ENCODE data around the gene ACTR2. TPM values are rescaled to one million over a fixed set of nuclear protein-coding genes. Genes with fewer than 3 reads are reported as not detected.

Gene ACTR2
- polyA plus RNA-seq, 1 experiment = 57.9 TPM

DNA sequence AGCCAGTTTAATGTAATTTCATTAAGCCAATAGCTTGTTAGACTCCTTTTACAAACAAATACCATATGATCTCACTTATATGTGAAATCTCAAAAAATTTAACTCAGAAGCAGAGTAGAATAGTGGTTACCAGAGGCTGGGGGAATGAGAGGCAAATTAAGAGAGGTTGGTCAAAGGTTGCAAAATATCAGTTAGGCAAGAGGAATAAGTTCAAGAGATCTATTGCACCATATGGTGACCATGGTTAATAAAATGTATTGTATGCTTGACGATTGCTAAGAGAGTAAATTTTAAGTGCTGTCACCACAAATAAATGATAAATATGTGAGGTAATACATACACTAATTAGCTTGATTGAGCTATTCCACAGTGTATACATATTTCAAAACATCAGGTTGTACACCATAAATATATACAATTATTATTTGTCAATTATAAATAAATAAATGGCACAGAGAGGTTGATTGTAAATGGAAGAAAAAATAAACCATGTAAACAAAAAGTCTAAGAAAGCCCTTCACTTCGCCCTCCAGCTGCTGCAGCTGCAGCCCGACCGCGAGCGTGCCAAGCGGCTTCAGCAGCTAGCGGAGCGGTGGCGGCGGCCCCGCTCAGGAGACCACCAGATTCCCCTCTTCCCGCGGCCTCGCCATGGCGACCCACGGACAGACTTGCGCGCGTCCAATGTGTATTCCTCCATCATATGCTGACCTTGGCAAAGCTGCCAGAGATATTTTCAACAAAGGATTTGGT lies 23.0 kb upstream of the ACTR2 start:
- no peaks in the 10 kb centered on the region for H3K36me3 ChIP-seq (ENCODE audit: control insufficient read depth, insufficient read depth, low read length)
- ChIA-PET CTCF (no interaction called here), POLR2A (no interaction called here)
- TF ChIP-seq, protein P1, sequence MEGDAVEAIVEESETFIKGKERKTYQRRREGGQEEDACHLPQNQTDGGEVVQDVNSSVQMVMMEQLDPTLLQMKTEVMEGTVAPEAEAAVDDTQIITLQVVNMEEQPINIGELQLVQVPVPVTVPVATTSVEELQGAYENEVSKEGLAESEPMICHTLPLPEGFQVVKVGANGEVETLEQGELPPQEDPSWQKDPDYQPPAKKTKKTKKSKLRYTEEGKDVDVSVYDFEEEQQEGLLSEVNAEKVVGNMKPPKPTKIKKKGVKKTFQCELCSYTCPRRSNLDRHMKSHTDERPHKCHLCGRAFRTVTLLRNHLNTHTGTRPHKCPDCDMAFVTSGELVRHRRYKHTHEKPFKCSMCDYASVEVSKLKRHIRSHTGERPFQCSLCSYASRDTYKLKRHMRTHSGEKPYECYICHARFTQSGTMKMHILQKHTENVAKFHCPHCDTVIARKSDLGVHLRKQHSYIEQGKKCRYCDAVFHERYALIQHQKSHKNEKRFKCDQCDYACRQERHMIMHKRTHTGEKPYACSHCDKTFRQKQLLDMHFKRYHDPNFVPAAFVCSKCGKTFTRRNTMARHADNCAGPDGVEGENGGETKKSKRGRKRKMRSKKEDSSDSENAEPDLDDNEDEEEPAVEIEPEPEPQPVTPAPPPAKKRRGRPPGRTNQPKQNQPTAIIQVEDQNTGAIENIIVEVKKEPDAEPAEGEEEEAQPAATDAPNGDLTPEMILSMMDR (IDR thresholded peaks at IDR 0.05; ENCODE audit: insufficient read depth, low read depth, low read length) = no peak
- DNase-seq (ENCODE audit: low read depth) = no peak
- no peaks in the 10 kb centered on the region for H3K27me3 ChIP-seq (ENCODE audit: control insufficient read depth, insufficient read depth, low read length)
- peak overlapping the region; percentile 16; the same call in 1 of the 2 replicates for H3K4me3 ChIP-seq (ENCODE audit: low read depth, low read length)

DNA sequence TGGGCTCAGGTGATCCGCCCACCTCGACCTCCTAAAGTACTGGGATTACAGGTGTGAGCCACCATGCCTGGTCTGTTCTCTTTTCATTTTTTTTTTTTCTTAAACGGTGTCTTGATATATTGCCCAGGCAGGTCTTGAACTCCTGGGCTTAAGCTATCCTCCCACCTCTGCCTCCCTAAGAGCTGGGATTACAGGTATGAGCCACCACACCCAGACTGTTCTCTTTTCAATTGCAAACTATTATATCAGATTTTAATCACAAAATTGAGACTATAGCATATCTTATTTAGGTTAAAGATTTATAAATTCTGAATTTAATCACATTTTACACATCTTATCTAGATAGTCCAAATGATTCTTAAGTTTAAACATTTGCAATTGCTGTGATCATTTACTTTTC lies 15.5 kb upstream of the ACTR2 start:
- Histone ChIP-seq H3K27me3 (ENCODE audit: control insufficient read depth, insufficient read depth, low read length) (no peaks in the 10 kb centered on the region), H3K4me3 (ENCODE audit: low read depth, low read length) (no peak overlapping the region), H3K36me3 (ENCODE audit: control insufficient read depth, insufficient read depth, low read length) (no peaks in the 10 kb centered on the region)
- ChIA-PET POLR2A (interaction anchor here (0.7 kb wide), 1 partner anchor 325 kb away, joined by 4 read pairs; no protein-coding TSS in a partner anchor), CTCF (interaction anchor here (0.6 to 1.9 kb wide), 3 partner anchors 15 to 225 kb away, joined by 3 to 5 read pairs (median 4); partner anchors contain the start of gene ACTR2)
- no peak for DNase-seq (ENCODE audit: low read depth)
- TF ChIP-seq, protein P1 (IDR thresholded peaks at IDR 0.05; ENCODE audit: insufficient read depth, low read depth, low read length) = no peak

DNA sequence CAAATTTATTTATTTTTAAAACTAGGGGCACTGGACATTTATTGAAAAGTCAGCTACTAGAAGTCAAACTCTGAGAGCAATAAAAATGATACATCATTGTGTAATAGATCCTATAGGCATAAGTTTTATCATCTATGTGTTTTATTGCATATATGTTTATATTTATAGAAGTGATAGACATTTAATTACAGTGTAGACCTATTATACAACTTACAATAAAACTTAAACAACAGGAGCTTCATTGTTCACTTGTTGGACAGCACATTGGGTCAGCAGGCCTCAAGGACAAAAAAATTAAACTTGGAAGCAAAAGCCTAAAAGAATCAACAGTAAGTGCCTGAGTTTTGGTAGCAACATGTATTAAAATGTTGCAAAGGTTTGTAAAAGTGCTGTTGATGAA lies 15.0 kb upstream of the ACTR2 start:
- POLR2A ChIA-PET = interaction anchor here (0.6 to 0.7 kb wide), 2 partner anchors 78 to 324 kb away, joined by 4 read pairs; no protein-coding TSS in a partner anchor

DNA sequence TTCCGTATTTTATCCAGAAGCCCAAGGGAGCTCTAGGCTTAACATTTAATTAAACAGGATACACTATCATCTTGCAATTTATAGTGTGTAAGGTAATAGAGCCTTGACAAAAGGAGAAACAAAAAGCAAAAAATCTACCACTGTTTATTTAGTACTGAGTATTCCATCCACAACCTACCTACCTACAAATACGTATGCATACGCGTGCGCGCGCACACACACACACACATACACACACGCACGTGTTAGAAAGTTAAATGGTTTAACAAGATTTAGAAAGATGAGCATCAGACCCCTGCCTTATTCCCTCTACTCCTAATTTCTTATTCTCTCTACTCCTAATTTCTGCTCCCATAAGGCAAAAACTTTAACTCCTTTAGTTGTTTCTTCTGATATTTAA lies 14.6 kb upstream of the ACTR2 start:
- POLR2A ChIA-PET = interaction anchor here (0.6 kb wide), 1 partner anchor 78 kb away, joined by 4 read pairs; no protein-coding TSS in a partner anchor
- CTCF ChIA-PET = interaction anchor here (0.6 to 1.9 kb wide), 2 partner anchors 14 to 154 kb away, joined by 3 to 5 read pairs; partner anchors contain the start of gene ACTR2
- DNase-seq (ENCODE audit: low read depth) = no peak
- Histone ChIP-seq H3K4me3 (ENCODE audit: low read depth, low read length) (no peak overlapping the region), H3K27me3 (ENCODE audit: control insufficient read depth, insufficient read depth, low read length) (no peaks in the 10 kb centered on the region), H3K36me3 (ENCODE audit: control insufficient read depth, insufficient read depth, low read length) (no peaks in the 10 kb centered on the region)
- TF ChIP-seq, protein P1 (IDR thresholded peaks at IDR 0.05; ENCODE audit: insufficient read depth, low read depth, low read length) = no peak

More for the DNA sequence above, 15.0 kb upstream of the ACTR2 start:
- DNase-seq (ENCODE audit: low read depth) = no peak
- no peaks in the 10 kb centered on the region for H3K27me3 ChIP-seq (ENCODE audit: control insufficient read depth, insufficient read depth, low read length)
- CTCF ChIA-PET = interaction anchor here (0.6 to 1.9 kb wide), 3 partner anchors 15 to 225 kb away, joined by 3 to 5 read pairs (median 3); partner anchors contain the start of gene ACTR2
- TF ChIP-seq, protein P1 (IDR thresholded peaks at IDR 0.05; ENCODE audit: insufficient read depth, low read depth, low read length) = no peak
- H3K4me3 ChIP-seq (ENCODE audit: low read depth, low read length) = no peak overlapping the region
- no peaks in the 10 kb centered on the region for H3K36me3 ChIP-seq (ENCODE audit: control insufficient read depth, insufficient read depth, low read length)

DNA sequence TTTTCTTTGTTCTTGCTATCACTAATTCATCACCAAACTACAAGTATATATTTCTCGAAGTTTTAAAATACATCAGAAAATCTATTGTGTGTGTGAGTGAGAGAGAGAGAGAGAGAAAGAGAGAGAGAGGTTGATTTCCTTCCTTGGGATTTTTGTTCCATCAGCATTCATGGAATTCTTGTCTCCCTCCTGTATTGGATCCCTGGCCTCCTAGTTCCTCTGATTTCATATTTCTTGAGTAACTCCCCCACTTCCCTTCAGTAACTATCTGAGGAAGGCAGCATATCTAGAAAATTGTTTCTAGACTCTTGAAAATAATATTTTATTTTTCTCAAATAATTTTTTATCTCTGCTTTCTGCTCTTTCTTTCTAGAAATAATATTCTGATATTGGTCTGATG lies 13.3 kb upstream of the ACTR2 start:
- H3K4me3 ChIP-seq (ENCODE audit: low read depth, low read length) = no peak overlapping the region
- no peaks in the 10 kb centered on the region for H3K36me3 ChIP-seq (ENCODE audit: control insufficient read depth, insufficient read depth, low read length)
- ChIA-PET CTCF (interaction anchor here (0.9 kb wide), 1 partner anchor 60 kb away, joined by 3 read pairs; no protein-coding TSS in a partner anchor), POLR2A (no interaction called here)
- no peaks in the 10 kb centered on the region for H3K27me3 ChIP-seq (ENCODE audit: control insufficient read depth, insufficient read depth, low read length)
- DNase-seq (ENCODE audit: low read depth) = no peak
- TF ChIP-seq, protein P1 (IDR thresholded peaks at IDR 0.05; ENCODE audit: insufficient read depth, low read depth, low read length) = no peak

Data from BJ (cell line).